SH-SY5Y (cell line): Measurements from ENCODE around the gene FMNL2.
A peak's percentile ranks its signal among the peaks of the same experiment; 100 is the strongest.

ENCODE experiments used
- GATA2 ChIP-seq: IDR thresholded peaks from 2 replicates; pipeline ENCODE4 v1.6.1; 2011; ENCODE audit warnings: mild to moderate bottlenecking, low read depth, low read length
- GATA3 ChIP-seq: IDR thresholded peaks from 2 replicates; pipeline ENCODE4 v1.6.1; 2011; ENCODE audit warnings: low read depth, mild to moderate bottlenecking, low read length, moderate library complexity

FMNL2 gene

DNA sequence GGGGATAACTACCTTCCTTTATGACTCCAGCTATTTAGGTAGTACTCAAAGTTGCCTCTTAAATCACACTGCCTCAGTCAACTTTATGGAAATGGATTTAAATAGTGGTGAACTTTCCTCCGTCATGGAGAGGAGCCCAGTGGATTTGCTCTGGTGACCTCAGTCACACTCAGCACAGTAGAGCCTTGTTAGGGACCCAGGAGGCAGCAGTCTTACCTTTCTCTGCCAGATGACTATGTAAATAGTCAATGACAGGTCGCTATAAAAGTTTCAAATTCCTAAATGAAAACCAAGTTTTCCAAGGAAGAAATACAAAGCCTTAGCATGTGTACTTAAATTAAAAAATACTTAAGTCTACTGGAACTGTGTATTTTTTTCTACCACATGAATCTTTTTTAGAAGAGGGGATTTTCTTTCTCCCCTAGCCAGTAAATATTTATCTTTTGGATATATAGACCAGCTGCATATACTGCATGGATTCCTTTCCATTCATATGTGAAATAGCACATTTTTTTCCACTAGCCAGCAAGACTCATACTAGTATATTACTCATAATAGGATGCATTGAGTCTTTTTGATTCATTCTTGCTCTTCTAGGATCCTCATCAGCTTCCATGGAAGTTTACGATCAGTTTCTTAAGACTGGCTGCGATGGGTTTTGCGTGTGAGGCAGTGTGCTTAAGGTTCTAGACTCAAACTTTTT lies 147.1 kb downstream of the FMNL2 start:
- no peak for TF ChIP-seq GATA2
- no peak for TF ChIP-seq GATA3

DNA sequence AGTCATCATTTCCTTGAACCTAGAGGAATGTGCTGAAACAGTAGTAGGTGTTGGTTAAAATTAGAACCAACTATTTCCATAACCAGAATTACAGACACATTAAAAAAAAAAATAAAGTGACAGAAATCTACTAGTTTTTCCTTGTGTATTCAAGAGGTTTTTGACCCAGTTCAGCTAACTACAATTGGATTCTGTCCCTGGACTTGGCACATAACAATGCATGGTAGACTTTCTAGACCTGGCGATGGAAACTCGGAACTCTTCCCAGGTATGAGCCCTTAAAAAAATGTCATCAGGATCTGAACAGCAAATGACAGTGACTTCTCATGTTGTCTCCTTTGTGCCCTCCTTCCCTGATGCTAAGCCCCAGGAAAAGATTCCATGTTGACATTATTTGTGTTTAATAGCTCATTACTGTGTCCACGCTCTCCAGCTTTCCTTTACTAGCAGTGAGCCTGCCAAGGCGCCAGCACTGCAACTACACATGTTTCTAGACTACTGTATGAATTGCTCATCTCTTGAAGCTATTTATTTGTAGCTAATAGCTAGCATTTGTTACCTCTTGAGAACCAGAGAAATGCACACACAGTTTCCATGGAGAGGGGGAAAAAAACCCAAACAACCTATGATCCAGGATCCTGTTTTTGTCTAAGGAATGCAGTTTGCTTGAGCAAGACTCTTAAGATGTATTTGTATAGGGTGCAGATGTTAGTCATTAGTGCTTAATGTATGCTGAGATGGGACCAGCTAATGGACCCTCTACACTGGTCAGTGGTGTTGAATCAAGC lies 148.5 kb downstream of the FMNL2 start:
- TF ChIP-seq GATA2: no peak
- no peak for TF ChIP-seq GATA3

DNA sequence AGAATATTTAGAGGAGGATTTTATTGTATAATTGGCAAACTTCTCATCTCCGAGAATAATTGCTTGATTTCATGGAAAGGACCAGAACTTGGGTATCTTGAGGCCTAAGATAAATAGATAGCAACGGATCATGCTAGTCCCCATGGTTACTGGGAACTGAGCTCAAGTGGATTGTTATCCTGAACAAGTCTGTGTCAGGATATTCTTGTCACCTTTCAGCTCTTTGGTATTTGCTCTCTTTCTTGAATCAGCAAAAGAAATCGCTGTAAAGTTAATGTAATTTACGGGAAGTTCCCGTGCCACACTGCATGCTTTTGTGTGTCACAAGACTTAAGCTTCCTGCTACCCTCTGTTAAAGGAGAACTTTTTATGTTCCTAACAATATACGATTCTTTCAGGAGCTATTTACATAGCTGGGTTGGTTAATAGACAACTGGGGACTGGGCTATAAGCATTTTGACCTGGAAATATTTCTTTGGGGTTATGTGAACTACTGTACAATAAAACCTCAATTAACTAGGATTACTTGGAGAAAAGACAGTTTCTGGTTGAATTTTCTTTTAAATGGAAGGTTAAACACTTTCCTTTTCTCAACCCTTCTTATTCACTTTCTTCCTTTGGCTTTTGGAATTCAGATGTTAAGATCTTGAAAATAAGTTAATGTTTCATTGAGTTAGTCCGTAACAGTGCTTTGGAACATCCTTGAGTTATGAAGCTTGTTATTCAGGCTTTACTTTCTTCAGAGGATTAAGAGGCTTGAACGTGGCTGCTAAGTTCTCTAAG lies 151.2 kb downstream of the FMNL2 start:
- TF ChIP-seq GATA3 (no peak), GATA2 (no peak)

DNA sequence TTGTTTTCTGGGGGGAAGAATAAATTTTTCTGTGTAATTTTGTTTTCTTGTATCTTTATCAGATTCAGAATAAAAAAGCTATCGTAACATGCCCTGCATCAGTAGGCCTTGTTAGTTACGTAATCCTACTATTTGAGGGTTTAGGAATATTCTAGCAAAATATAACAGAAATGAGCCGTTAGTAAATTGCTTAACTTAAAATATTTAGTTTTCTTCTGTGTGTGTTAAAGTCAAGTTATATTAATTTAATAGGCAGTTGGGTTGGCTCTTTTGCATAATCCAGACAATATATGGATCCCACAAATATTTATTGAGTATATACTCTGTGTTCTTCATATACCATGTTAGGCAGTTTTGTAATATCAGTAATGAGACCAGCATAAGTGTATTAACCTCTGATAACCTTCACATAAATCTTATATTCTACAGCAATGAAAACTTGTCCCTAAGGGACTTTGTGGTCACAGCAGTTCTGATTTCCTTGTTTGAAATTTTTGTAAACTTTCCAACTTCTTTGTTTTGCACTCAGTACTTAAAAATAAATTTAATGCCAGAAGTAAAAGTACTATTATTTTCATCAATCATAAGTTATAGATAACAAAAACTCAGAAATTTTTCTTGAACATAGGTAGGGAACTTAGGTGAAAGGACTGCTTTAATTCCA lies 151.9 kb downstream of the FMNL2 start:
- no peak for TF ChIP-seq GATA2
- no peak for TF ChIP-seq GATA3

GRCh38 chr2:152488075-152488474 lies 153.1 kb downstream of the FMNL2 start:
- no peak for TF ChIP-seq GATA2
- TF ChIP-seq GATA3: no peak

- TF ChIP-seq GATA3 (no peak), GATA2 (no peak)
Observed at GRCh38 chr2:152489364-152489763, 154.4 kb downstream of the FMNL2 start.

DNA sequence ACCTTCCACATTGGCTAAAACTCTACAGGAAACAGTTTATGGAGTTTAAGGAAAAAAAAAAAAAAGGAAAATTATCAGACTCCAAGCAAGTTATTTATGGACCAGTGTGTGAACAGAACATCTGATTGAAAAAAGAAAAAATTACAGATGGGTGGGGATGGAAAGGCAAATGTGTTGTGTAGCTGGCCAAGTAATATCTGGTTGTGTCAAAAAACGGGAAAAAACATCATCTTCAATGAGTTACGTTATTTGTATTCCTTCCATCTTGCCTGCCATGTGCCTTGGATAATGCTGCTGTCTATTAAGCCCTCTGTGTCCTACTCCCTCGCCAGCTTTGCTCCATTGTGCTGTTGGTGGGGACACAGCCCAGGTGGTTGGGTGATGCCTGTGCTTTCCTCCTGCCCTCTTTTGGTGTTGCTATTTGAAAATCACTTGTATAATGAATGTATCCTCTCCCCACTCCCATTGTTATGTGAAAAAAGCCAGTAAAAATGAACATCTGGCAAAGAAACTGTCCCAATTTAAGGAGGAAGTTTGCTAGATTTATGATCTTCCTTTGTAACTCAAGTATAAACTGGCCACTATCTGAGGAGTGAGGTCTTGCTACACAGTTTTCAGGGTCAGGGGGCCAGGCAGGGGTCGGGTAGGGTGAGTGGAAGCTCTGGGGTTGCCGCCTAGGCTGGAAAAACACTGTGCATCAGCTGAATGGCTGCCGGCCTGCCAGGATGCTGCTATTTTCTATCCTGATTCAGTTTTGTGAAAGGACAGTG lies 155.9 kb downstream of the FMNL2 start:
- no peak for TF ChIP-seq GATA3
- no peak for TF ChIP-seq GATA2

DNA sequence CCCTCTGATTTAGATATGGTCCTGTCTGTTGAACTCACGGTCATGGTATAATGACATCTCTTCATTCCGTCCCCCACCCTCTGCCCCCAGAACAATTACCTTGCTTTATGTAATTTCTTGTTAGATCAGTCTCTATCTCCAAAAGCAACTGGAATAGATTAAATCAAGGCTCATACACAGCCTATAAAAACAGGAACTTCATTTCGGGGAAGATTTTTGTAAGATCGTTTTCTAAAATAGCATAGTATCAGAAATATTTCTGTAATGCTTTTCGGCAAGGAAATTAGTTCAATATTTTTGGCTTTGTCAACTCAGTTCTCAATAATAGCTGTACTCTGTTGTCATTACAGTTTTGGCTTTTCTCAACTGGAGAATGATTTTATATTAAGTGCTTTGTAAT lies 157.2 kb downstream of the FMNL2 start:
- TF ChIP-seq GATA3: no peak
- no peak for TF ChIP-seq GATA2

DNA sequence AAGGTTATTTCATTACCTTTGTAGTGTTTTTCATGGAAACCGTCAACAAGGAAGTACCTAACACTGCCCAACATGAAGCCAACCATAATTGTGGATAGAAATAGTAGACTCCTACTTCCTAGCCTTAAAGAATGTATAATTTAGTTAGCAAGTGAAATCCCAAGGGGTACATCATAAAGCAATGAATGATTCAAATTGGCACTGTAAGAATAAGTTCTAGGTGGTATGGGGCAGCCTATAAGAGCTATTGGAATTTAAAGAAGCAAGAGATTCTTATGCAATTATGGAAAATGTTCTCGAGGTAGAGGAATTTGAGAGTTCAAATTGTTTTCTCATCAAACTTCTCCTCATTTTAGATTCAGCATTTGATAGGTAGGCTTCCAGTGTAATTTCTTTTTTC lies 157.9 kb downstream of the FMNL2 start:
- no peak for TF ChIP-seq GATA3
- TF ChIP-seq GATA2: no peak

DNA sequence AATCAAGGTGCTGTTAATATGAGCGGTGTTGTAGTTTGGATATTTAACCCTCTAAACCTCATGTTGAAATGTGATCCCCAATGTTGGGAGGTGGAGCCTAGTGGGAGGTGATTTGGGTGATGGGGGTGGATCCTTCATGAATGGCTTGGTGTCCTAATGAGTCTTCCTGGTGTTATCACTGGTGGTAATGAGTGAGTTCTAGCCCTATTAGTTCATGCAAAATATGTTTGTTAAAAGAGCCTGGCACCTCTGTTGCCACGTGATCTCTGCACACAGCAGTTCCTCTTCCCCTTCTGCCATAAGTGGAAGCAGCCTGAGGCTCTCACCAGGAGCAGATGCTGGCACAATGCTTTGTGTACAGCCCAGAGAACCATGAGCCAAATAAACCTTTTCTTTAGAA lies 158.4 kb downstream of the FMNL2 start:
- TF ChIP-seq GATA2: no peak
- no peak for TF ChIP-seq GATA3

- TF ChIP-seq GATA2 (no peak), GATA3 (no peak)
Observed at GRCh38 chr2:152493945-152494528, 159.1 kb downstream of the FMNL2 start.

DNA sequence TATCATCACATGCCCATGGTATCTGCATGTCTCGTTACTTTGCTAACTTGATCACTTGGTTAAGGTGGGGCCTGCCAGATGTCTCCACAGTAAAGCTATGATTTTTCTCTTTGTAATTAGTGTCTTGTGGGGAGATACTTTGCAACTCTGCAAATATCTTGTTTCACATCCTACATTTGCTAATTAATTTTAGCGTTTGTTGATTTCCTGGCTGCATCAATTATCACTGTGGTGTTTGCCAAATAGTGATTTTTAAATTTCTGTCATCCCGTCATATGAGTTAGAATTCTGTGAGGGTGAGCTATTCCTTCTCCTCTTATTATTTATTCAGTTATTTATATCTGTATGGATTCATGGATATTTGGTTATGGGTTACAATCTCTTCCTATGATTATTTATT lies 161.4 kb downstream of the FMNL2 start:
- TF ChIP-seq GATA2 (no peak), GATA3 (no peak)

- TF ChIP-seq GATA3: no peak
- peak; percentile 76 for TF ChIP-seq GATA2
Observed at GRCh38 chr2:152497481-152498052, 162.6 kb downstream of the FMNL2 start.
